Suprapubic skin (tissue), 4 donors: ENCODE data around the gene FAM83E.

Source experiments
- EP300 ChIP-seq: sonication (generic); formaldehyde crosslinking; IDR thresholded peaks from one replicate; pipeline ENCODE4 v1.6.1; 2017; ENCODE audit warnings: antibody characterized with exemption
- POLR2A ChIP-seq, 2 donors: fragments of 450-650 bp; IDR thresholded peaks; one replicate each; pipeline ENCODE4 v1.6.1; 2017; ENCODE audit warnings: antibody characterized with exemption in 2 of 2, mild to moderate bottlenecking in 2 of 2, moderate library complexity in 2 of 2
- POLR2AphosphoS5 ChIP-seq, 3 donors: sonication (generic); formaldehyde crosslinking; IDR thresholded peaks; one replicate each; pipeline ENCODE4 v1.6.1; 2017; ENCODE audit warnings: antibody characterized with exemption in 3 of 3
- TF ChIP-seq, protein P1 (sequence below), 2 donors: fragments of 200-600 bp in 1 of 2; fragments of 450-650 bp in 1 of 2; sonication (generic) in 1 of 2; IDR thresholded peaks; one replicate each; pipeline ENCODE4 v1.5.1; 2016 to 2019; ENCODE audit warnings: antibody characterized with exemption in 2 of 2, mild to moderate bottlenecking in 1 of 2, moderate library complexity in 1 of 2

DNA sequence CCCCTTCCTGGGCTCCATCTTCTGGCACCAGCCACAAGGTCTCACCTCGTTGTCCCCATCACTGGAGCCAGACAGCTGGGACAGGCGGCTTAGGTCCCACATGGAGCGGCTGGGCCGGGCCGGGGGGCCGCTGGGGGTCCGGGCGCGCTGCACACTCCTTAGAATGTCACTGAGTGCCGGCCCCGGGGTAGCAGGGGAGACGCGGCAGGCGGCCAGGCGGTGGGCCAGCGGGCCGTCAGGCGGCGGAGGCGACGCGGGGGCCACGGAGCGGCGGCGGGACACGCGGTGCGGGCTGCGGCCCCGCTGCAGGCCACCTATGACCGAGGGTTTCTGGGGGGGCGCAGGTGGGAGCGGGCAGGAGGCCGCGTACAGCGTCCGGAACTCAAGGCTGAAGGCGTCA, 11.4 kb downstream of the FAM83E start:
- TF ChIP-seq, protein P1, sequence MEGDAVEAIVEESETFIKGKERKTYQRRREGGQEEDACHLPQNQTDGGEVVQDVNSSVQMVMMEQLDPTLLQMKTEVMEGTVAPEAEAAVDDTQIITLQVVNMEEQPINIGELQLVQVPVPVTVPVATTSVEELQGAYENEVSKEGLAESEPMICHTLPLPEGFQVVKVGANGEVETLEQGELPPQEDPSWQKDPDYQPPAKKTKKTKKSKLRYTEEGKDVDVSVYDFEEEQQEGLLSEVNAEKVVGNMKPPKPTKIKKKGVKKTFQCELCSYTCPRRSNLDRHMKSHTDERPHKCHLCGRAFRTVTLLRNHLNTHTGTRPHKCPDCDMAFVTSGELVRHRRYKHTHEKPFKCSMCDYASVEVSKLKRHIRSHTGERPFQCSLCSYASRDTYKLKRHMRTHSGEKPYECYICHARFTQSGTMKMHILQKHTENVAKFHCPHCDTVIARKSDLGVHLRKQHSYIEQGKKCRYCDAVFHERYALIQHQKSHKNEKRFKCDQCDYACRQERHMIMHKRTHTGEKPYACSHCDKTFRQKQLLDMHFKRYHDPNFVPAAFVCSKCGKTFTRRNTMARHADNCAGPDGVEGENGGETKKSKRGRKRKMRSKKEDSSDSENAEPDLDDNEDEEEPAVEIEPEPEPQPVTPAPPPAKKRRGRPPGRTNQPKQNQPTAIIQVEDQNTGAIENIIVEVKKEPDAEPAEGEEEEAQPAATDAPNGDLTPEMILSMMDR (IDR thresholded peaks at IDR 0.05) = no peak
- TF ChIP-seq POLR2A (IDR thresholded peaks at IDR 0.05) = no peak
- no peak for TF ChIP-seq POLR2AphosphoS5 (IDR thresholded peaks at IDR 0.05)
- no peak for TF ChIP-seq EP300
